GM12864 (cell line): ENCODE data around the gene MGMT.

Source experiments
- DNase-seq: peaks from one replicate; pipeline ENCODE4 v3.0.0-alpha.2; 2011; ENCODE audit warnings: low read depth
- H3K4me3 ChIP-seq: 2 replicates; pipeline ENCODE4 v1.5.1; 2011; ENCODE audit warnings: mild to moderate bottlenecking, low read depth, low read length, control low read depth
- CTCF ChIP-seq: IDR thresholded peaks from 2 replicates; pipeline ENCODE4 v1.5.1; 2011; ENCODE audit warnings: low read depth, mild to moderate bottlenecking, moderate library complexity, low read length, control low read depth, inconsistent platforms; ENCODE audit errors: missing control alignments

Gene MGMT

GRCh38 chr10:129728246-129728820 lies 261.3 kb downstream of the MGMT start:
- no peak for TF ChIP-seq CTCF
- no peak for DNase-seq
- H3K4me3 ChIP-seq = no peak overlapping the region

GRCh38 chr10:129728905-129729795 lies 262.1 kb downstream of the MGMT start:
- no peak for TF ChIP-seq CTCF
- DNase-seq = no peak
- H3K4me3 ChIP-seq = no peak overlapping the region

GRCh38 chr10:129730272-129730992 lies 263.4 kb downstream of the MGMT start:
- H3K4me3 ChIP-seq = no peak overlapping the region
- no peak for DNase-seq
- no peak for TF ChIP-seq CTCF

GRCh38 chr10:129730993-129731325 lies 263.9 kb downstream of the MGMT start:
- no peak for DNase-seq
- TF ChIP-seq CTCF = no peak
- no peak overlapping the region for H3K4me3 ChIP-seq

- no peak for DNase-seq
- TF ChIP-seq CTCF = no peak
- H3K4me3 ChIP-seq = no peak overlapping the region
These were observed 273.7 kb downstream of the MGMT start for GRCh38 chr10:129740532-129741279.

GRCh38 chr10:129741280-129741977 lies 274.4 kb downstream of the MGMT start:
- no peak overlapping the region for H3K4me3 ChIP-seq
- TF ChIP-seq CTCF = no peak
- DNase-seq = no peak
